Dendritic cell treated with granulocyte-macrophage colony-stimulating factor and Interleukin-4, amounts not matched to agents 40 ng/mL and 50 ng/mL, for 4 days (primary cell): ENCODE data around the gene MBP.

Experiments used
- H3K27ac Mint-ChIP-seq: one replicate; pipeline ENCODE4 v1.8.0; 2022; ENCODE audit warnings: mild to moderate bottlenecking, mixed read lengths
- H3K27me3 Mint-ChIP-seq: one replicate; pipeline ENCODE4 v1.8.0; 2022; ENCODE audit warnings: mild to moderate bottlenecking, mixed read lengths
- H3K36me3 Mint-ChIP-seq: one replicate; pipeline ENCODE4 v1.8.0; 2022; ENCODE audit warnings: low read depth, mixed read lengths
- H3K4me1 Mint-ChIP-seq: one replicate; pipeline ENCODE4 v1.8.0; 2022; ENCODE audit warnings: low read depth, mixed read lengths
- H3K4me3 Mint-ChIP-seq: one replicate; pipeline ENCODE4 v1.8.0; 2022; ENCODE audit warnings: mild to moderate bottlenecking, moderate library complexity, mixed read lengths
- H3K9me3 Mint-ChIP-seq: one replicate; pipeline ENCODE4 v1.8.0; 2022; ENCODE audit warnings: mixed read lengths
- intact Hi-C: fragments of 100-400 bp; cut with micrococcal nuclease; formaldehyde crosslinking; loops from one replicate; pipeline ENCODE4 v1.15.0; 2022

MBP gene

GRCh38 chr18:77055429-77056300 is 76.9 kb downstream of the MBP start:
- H3K4me3 Mint-ChIP-seq, result peak overlapping the region; percentile 25
- H3K4me1 Mint-ChIP-seq, result peaks cover 81% of the 10 kb centered on the region
- H3K9me3 Mint-ChIP-seq, result no peaks in the 10 kb centered on the region
- intact Hi-C loops, result loop anchor here (2.0 to 5.0 kb wide), 4 partner anchors 51 to 133 kb away; no protein-coding TSS in a partner anchor
- peak overlapping the region; percentile 97 for H3K27ac Mint-ChIP-seq
- H3K36me3 Mint-ChIP-seq, result peaks cover 56% of the 10 kb centered on the region
- H3K27me3 Mint-ChIP-seq, result no peaks in the 10 kb centered on the region

GRCh38 chr18:77054606-77055428 is 77.8 kb downstream of the MBP start:
- intact Hi-C loops, result loop anchor here (1.0 to 5.0 kb wide), 5 partner anchors 10 to 133 kb away; no protein-coding TSS in a partner anchor
- peaks cover 73% of the 10 kb centered on the region for H3K4me1 Mint-ChIP-seq

GRCh38 chr18:77054288-77054605 is 78.3 kb downstream of the MBP start:
- Mint-ChIP-seq H3K4me1 (peaks cover 69% of the 10 kb centered on the region), H3K4me3 (peak overlapping the region; percentile 66), H3K36me3 (peaks cover 44% of the 10 kb centered on the region), H3K27me3 (no peaks in the 10 kb centered on the region), H3K27ac (peak overlapping the region; percentile 97), H3K9me3 (no peaks in the 10 kb centered on the region)
- intact Hi-C loops, result loop anchor here (1.0 to 2.0 kb wide), 4 partner anchors 11 to 77 kb away; no protein-coding TSS in a partner anchor

More at GRCh38 chr18:77054606-77055428, 77.8 kb downstream of the MBP start:
- peaks cover 48% of the 10 kb centered on the region for H3K36me3 Mint-ChIP-seq
- H3K9me3 Mint-ChIP-seq, result no peaks in the 10 kb centered on the region
- H3K27ac Mint-ChIP-seq, result peak overlapping the region; percentile 97
- H3K4me3 Mint-ChIP-seq, result peak overlapping the region; percentile 66
- H3K27me3 Mint-ChIP-seq, result no peaks in the 10 kb centered on the region

- Mint-ChIP-seq H3K9me3 (no peaks in the 10 kb centered on the region), H3K4me1 (peaks cover 65% of the 10 kb centered on the region), H3K4me3 (peak overlapping the region; percentile 66), H3K27ac (peak overlapping the region; percentile 97), H3K36me3 (peaks cover 40% of the 10 kb centered on the region), H3K27me3 (no peaks in the 10 kb centered on the region)
- intact Hi-C loops, result loop anchor here (1.0 to 2.0 kb wide), 4 partner anchors 12 to 77 kb away; no protein-coding TSS in a partner anchor
Observed at GRCh38 chr18:77053616-77054287, 78.8 kb downstream of the MBP start.

GRCh38 chr18:77052983-77053309 is 79.6 kb downstream of the MBP start:
- H3K4me3 Mint-ChIP-seq, result peak overlapping the region; percentile 58
- no peaks in the 10 kb centered on the region for H3K9me3 Mint-ChIP-seq
- peaks cover 40% of the 10 kb centered on the region for H3K36me3 Mint-ChIP-seq
- peaks cover 64% of the 10 kb centered on the region for H3K4me1 Mint-ChIP-seq
- intact Hi-C loops, result no loop called here
- H3K27me3 Mint-ChIP-seq, result no peaks in the 10 kb centered on the region
- peak overlapping the region; percentile 97 for H3K27ac Mint-ChIP-seq

GRCh38 chr18:77052297-77052982 is 80.1 kb downstream of the MBP start:
- intact Hi-C loops, result no loop called here
- Mint-ChIP-seq H3K4me1 (peaks cover 62% of the 10 kb centered on the region), H3K36me3 (peaks cover 45% of the 10 kb centered on the region), H3K27ac (peak overlapping the region; percentile 97), H3K9me3 (no peaks in the 10 kb centered on the region), H3K4me3 (peak overlapping the region; percentile 58), H3K27me3 (no peaks in the 10 kb centered on the region)

GRCh38 chr18:77051581-77052296 is 80.8 kb downstream of the MBP start:
- H3K27me3 Mint-ChIP-seq, result no peaks in the 10 kb centered on the region
- intact Hi-C loops, result no loop called here
- H3K4me1 Mint-ChIP-seq, result peaks cover 55% of the 10 kb centered on the region
- no peak overlapping the region for H3K4me3 Mint-ChIP-seq
- no peaks in the 10 kb centered on the region for H3K9me3 Mint-ChIP-seq
- H3K36me3 Mint-ChIP-seq, result peaks cover 51% of the 10 kb centered on the region
- peak overlapping the region; percentile 97 for H3K27ac Mint-ChIP-seq

GRCh38 chr18:77049938-77050337 is 82.6 kb downstream of the MBP start:
- no peaks in the 10 kb centered on the region for H3K9me3 Mint-ChIP-seq
- H3K4me1 Mint-ChIP-seq, result peaks cover 37% of the 10 kb centered on the region
- peak overlapping the region; percentile 53 for H3K27ac Mint-ChIP-seq
- peaks cover 64% of the 10 kb centered on the region for H3K36me3 Mint-ChIP-seq
- no peaks in the 10 kb centered on the region for H3K27me3 Mint-ChIP-seq
- H3K4me3 Mint-ChIP-seq, result no peak overlapping the region
- intact Hi-C loops, result no loop called here

GRCh38 chr18:77047803-77048419 is 84.7 kb downstream of the MBP start:
- intact Hi-C loops, result no loop called here
- Mint-ChIP-seq H3K36me3 (peaks cover 73% of the 10 kb centered on the region), H3K9me3 (no peaks in the 10 kb centered on the region), H3K4me1 (peaks cover 24% of the 10 kb centered on the region), H3K4me3 (no peak overlapping the region), H3K27me3 (no peaks in the 10 kb centered on the region), H3K27ac (no peak overlapping the region)

- Mint-ChIP-seq H3K27me3 (no peaks in the 10 kb centered on the region), H3K9me3 (no peaks in the 10 kb centered on the region), H3K36me3 (peaks cover 74% of the 10 kb centered on the region), H3K27ac (no peak overlapping the region), H3K4me3 (no peak overlapping the region), H3K4me1 (peaks cover 15% of the 10 kb centered on the region)
- intact Hi-C loops, result no loop called here
Observed at GRCh38 chr18:77046994-77047393, 85.6 kb downstream of the MBP start.

GRCh38 chr18:77046409-77046808 is 86.2 kb downstream of the MBP start:
- Mint-ChIP-seq H3K9me3 (no peaks in the 10 kb centered on the region), H3K36me3 (peaks cover 74% of the 10 kb centered on the region), H3K4me3 (no peak overlapping the region), H3K27ac (no peak overlapping the region), H3K4me1 (peaks cover 9% of the 10 kb centered on the region), H3K27me3 (no peaks in the 10 kb centered on the region)
- intact Hi-C loops, result no loop called here

- Mint-ChIP-seq H3K4me1 (peaks cover 7% of the 10 kb centered on the region), H3K27ac (no peak overlapping the region), H3K36me3 (peaks cover 76% of the 10 kb centered on the region), H3K27me3 (no peaks in the 10 kb centered on the region), H3K9me3 (no peaks in the 10 kb centered on the region), H3K4me3 (no peak overlapping the region)
- intact Hi-C loops, result no loop called here
Observed at GRCh38 chr18:77045677-77046076, 86.9 kb downstream of the MBP start.
